ENCODE results near the gene CSMD2.

DNA sequence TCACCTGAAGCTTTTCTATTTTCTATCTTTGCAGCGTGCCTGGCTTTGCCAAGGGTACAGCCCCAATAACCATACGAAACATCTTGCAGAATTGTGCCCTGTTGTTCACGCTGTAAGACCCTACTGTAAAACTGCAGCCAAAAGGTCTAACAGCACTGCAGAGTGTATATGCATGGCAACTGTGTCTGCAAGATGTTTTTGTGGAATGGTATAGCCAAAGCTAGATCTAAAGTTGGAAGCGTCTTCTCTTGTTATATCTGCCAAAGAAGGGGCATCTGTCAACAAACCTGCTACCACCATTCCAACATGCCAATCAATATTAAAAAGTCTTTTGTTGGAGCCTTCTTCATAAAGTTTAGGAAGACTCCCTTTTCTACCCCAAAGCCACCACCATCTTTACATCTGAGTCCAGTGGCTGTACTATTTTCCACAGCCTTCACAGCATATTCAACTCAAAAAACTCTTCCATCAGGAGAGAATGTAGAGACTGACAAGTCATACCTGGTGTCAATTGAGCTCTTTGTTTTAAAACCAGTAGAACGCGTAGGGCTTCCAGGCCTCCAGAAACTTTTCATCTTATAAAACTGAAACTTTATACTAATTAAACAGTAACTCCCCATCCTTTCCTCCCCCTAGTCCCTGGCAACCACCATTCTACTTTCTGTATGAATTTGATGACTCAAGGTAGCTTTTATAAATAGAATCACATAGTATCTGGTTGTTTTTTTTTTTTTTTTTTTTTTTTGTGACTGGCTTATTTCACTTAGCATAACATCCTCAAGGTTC, 652.6 kb downstream of the CSMD2 start:
- TF ChIP-seq, protein P1, sequence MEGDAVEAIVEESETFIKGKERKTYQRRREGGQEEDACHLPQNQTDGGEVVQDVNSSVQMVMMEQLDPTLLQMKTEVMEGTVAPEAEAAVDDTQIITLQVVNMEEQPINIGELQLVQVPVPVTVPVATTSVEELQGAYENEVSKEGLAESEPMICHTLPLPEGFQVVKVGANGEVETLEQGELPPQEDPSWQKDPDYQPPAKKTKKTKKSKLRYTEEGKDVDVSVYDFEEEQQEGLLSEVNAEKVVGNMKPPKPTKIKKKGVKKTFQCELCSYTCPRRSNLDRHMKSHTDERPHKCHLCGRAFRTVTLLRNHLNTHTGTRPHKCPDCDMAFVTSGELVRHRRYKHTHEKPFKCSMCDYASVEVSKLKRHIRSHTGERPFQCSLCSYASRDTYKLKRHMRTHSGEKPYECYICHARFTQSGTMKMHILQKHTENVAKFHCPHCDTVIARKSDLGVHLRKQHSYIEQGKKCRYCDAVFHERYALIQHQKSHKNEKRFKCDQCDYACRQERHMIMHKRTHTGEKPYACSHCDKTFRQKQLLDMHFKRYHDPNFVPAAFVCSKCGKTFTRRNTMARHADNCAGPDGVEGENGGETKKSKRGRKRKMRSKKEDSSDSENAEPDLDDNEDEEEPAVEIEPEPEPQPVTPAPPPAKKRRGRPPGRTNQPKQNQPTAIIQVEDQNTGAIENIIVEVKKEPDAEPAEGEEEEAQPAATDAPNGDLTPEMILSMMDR (IDR thresholded peaks at IDR 0.05) = no peak
- no peak for TF ChIP-seq POLR2A (IDR thresholded peaks at IDR 0.05)
